AG08395 (cell line): ENCODE results near the gene SHISA2.

Experiments
- DNase-seq: peaks from one replicate; pipeline ENCODE4 v3.0.0; 2012; ENCODE audit warnings: mixed read lengths, low spot score

Gene SHISA2

GRCh38 chr13:26017932-26018665, 33.7 kb downstream of the SHISA2 start:
- DNase-seq, result no peak

DNA sequence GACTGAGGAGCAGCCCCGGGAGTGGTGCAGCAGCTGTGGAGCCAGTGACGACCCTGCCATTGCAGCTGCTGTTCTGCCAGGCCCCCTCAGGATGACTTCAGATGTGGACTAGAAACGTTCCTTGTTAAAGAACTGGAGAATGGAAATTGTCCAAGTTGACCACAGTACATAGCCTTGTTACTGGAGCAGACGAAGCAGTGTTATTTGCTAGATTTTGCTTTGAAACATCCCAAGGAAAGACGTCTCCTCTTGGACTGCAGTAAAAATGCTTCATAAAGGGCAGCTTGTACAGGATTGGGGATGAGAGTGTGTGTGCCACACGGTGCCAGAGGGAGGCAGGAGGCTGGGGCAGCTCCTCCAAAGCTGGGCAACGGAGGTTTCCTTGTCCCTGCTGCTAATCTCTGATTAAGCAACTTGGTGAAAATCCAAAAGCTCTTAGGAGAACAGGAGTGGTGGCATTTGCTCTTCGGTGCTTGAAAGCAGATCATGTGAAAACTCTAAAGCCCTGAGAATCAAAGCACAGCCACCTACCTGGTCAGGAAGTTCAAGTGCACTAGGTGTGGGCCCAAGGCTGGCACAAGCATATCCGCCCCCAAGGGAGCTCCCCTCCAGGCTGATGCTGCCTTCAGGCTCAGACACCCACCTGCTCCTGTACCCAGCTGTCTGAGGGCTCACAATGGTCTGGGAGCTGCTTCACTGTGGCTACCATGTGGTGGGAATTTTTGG, 34.5 kb downstream of the SHISA2 start:
- DNase-seq, result no peak

DNA sequence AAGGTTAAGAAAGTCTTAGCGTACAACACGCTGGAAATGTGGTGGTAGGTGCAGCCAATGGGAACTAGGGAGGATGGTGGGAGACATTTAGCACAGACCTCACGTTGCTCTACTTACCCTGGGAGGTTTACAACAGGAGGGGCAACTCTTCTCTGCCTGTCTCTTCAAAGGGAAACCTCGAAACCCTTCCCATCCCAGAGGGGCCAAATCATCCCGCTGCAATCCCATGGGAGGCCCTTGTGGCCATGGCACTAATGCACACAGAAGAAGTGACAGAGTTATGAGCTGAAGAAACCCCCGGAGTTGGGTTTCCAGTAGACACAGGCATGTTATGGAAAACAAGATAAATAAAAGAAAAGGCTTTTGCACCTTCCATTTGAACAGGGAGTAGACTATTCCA, 35.6 kb downstream of the SHISA2 start:
- no peak for DNase-seq

DNA sequence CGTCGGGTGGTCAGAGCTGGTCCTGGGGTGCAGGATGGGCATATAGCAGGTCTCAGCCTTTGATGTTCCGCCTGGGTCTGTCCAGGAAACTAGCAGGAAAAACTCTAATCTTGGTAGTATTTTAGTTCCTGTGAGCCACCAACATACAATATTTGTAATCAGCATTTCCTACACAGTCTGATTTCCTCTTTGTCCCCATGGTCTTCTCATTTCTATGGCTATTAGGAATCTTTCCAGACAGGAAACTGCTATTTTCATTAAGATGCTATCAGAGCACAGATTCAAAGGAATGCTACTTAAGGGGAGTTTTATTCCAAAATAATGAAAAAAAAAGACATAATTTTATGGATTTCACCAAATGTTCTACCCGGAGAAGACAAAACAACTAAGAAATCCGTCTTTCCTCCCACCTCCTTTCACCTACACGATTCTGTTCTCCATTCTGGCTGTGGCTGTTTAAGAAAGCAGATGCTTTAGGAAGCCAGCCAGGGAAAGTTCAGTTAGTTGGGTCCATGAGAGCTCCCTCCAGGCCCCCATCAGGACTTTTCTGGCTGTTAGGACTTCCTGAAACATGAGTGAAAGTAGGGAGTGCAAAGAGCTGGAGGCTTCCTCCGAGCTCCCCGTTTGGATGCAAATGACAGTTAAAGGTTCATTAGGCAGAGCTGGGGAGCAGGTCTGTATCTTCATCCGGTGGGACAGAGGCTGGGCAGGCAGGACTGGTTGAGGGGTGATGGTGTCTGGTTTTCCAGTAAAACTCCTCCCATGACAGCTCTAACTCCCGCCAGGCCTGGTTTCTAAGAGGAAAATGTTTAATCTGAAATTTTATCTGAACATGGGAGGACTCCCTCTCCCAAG, 36.3 kb downstream of the SHISA2 start:
- no peak for DNase-seq

- no peak for DNase-seq
Measured at GRCh38 chr13:26012995-26013394, 38.8 kb downstream of the SHISA2 start.

DNA sequence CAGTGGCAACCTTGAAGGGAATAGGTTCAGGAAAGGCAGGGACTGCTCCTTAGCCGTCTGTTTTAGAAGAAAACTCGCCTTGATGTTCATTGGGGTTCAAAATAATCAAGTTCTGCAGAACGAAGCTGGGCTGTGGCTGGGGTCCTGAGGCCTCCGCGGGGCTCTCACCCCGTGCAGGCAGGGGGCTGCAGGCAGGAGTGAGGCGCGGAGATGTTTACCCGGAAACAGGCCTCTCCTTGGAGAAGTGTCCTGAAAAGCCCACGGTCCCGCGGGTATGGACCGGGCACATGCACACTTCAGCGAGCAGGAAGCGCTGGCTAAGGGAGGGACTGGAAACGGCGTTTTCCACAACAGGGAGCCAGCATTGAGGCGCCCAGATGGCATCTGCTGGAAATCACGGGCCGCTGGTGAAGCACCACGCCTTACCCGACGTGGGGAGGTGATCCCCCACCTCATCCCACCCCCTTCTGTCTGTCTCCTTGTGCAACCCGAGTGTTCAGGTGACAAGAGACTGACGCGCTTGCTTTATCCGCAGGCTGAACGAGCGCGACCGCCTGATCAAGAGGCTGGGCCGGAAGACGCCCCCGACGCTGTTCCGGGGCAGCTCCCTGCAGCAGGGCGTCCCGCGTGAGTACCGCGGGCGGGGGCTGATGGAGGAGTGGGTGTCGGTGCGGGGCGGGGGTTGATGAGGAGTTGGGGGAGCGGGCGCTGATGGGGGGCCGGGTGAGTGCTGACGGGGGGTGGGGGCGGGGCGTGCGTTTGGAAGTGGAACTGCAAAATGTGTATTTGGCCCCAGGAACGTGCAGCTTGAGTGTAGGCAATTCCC, 39.6 kb downstream of the SHISA2 start:
- DNase-seq, result no peak

- DNase-seq, result no peak
Measured at GRCh38 chr13:26011208-26011573, 40.6 kb downstream of the SHISA2 start.

DNA sequence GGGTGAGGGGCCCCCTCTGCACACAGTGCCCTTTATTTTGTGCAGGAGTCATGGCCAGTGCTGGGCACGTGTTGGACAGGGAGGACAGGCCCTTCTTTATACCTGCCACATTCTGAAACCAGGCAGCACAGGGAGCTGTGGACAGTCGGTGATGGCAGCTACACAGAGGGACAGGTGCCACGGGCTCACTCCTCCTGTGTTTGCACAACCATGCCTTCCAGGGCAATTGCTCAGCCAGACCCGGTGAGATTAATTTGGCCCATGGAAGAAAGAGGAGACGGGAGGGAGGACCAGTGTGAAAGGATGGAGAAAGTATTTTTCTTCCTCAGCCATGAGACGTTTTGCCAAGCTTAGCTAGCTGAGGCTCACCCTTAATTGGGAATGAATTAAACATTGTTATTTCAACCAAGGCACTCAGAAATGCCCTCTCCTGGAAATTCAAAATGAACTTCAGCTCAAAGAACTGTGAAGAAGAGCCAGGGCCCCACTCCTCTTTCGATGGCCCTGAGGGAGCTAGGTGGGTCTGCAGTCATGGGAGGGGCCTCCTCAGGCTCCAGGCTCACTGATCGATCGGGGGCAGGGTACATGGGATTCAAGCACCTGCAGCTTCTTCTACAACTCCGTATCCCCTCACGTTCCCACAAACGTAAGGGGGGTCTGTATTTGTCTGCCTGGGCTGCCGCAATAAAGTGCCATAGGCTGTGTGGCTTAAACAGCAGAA, 41.2 kb downstream of the SHISA2 start:
- no peak for DNase-seq

DNA sequence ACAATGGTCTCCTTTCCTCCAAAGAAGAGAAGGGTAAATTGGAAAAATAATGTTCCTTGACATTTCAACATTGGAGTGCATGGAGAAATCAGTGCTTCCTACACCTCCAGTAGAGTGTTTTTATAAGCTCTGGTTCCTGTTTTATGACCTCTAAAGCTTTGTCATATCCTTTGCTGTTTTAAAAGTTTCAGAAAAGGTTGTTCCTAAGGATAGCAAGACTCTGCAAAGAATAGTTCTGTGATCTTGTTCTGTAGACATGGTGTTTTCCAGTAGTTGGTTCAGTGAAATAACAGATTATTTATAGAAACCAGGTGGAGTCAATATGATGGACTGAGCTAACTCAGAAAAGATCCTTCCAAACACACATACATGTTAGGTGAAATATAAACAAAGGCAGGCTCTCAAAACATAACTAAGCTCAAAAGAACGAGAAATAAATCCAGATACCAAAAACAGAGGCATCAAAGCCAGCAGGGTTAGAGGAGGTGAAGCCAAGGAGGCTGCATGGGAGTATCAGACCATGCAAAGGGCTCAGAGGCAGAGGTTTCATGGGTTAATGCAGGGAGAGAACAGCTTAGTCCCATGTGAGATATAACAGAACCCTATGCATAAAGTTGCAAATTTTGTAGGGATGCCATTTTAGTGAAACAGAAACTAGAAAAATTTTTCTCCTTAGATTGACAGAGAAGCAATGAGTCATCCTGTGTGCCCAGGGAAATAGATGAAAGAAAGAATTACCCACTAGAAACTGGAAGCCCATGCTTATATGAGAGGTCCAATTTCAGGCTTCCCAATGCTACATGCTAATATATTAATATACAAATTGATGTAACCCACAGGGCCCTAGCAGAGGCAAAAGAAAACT, 44.3 kb downstream of the SHISA2 start:
- DNase-seq, result no peak
